MCF 10A (cell line): Measurements from ENCODE around the gene SPNS1. TPM values are rescaled to one million over a fixed set of nuclear protein-coding genes. Genes with fewer than 3 reads are reported as not detected.

ENCODE experiments used
- BruUV-seq: library from RNA; stranded (reverse); fragments of 400-500 nt; replicated peaks from 2 replicates; lab custom pipeline; 2021; lab: Mats Ljungman, UMichigan
- CTCF ChIA-PET: fragments of 300-600 bp; sonication (Branson Sonifier 250); formaldehyde crosslinking; extraction: SDS; loops from one replicate; lab custom pipeline; 2021; ENCODE audit warnings: antibody characterized with exemption, inconsistent platforms; lab: Yijun Ruan, JAX
- POLR2A ChIA-PET: fragments of 300-600, 350-650 bp; sonication (Branson Sonifier 250); formaldehyde crosslinking; extraction: SDS; loops from one replicate; lab custom pipeline; 2020; ENCODE audit warnings: antibody characterized with exemption, inconsistent platforms; lab: Yijun Ruan, JAX
- DNase-seq: peaks from one replicate; pipeline ENCODE4 v3.0.0-alpha.2; 2018; ENCODE audit not compliant: unreplicated experiment
- H3K27ac Mint-ChIP-seq: one replicate; pipeline ENCODE4 v1.8.0; 2022; ENCODE audit warnings: mild to moderate bottlenecking, low read depth, mixed read lengths; ENCODE audit not compliant: unreplicated experiment
- H3K27me3 Mint-ChIP-seq: one replicate; pipeline ENCODE4 v1.8.0; 2022; ENCODE audit warnings: mixed read lengths; ENCODE audit not compliant: insufficient read depth, unreplicated experiment
- H3K36me3 Mint-ChIP-seq: one replicate; pipeline ENCODE4 v1.8.0; 2022; ENCODE audit warnings: mild to moderate bottlenecking, moderate library complexity, mixed read lengths; ENCODE audit not compliant: insufficient read depth, unreplicated experiment
- H3K4me1 Mint-ChIP-seq: one replicate; pipeline ENCODE4 v1.8.0; 2022; ENCODE audit warnings: mixed read lengths; ENCODE audit not compliant: insufficient read depth, unreplicated experiment
- H3K4me3 Mint-ChIP-seq: one replicate; pipeline ENCODE4 v1.8.0; 2022; ENCODE audit warnings: mild to moderate bottlenecking, moderate library complexity, mixed read lengths; ENCODE audit not compliant: unreplicated experiment
- H3K9me3 Mint-ChIP-seq: one replicate; pipeline ENCODE4 v1.8.0; 2022; ENCODE audit warnings: mixed read lengths; ENCODE audit not compliant: unreplicated experiment
- CTCF ChIP-seq: fragments of 200-600 bp; IDR thresholded peaks from one replicate; pipeline ENCODE4 v1.8.0; 2022; ENCODE audit warnings: antibody characterized with exemption, mild to moderate bottlenecking; ENCODE audit not compliant: unreplicated experiment
- intact Hi-C: fragments of 100-400 bp; cut with micrococcal nuclease; formaldehyde crosslinking; loops from 2 replicates; pipeline ENCODE4 v1.14.1; 2022
- total RNA-seq: library from RNA; stranded (reverse); gene quantifications from 2 replicates; pipeline ENCODE4 v1.2.3, GENCODE V29; 2022

The SPNS1 gene
- total RNA-seq, 1 experiment from 2014 or later, result 25.2 TPM

GRCh38 chr16:28927815-28928214 lies 46.8 kb upstream of the SPNS1 start:
- BruUV-seq, result no TSS peak
- H3K36me3 Mint-ChIP-seq, result no peaks in the 10 kb centered on the region
- H3K27me3 Mint-ChIP-seq, result no peaks in the 10 kb centered on the region
- H3K4me1 Mint-ChIP-seq, result peaks cover 9% of the 10 kb centered on the region
- no peak for DNase-seq
- intact Hi-C loops, result no loop called here
- no peak overlapping the region for H3K4me3 Mint-ChIP-seq
- H3K9me3 Mint-ChIP-seq, result no peaks in the 10 kb centered on the region
- ChIA-PET CTCF (interaction anchor here (0.6 to 2.2 kb wide), 5 partner anchors 16 to 938 kb away, joined by 3 to 22 read pairs (median 7); no protein-coding TSS in a partner anchor), POLR2A (interaction anchor here (0.6 to 4.0 kb wide), 2 partner anchors 17 to 105 kb away, joined by 3 to 27 read pairs; partner anchors contain the start of gene ATXN2L)
- TF ChIP-seq CTCF, result no peak
- no peak overlapping the region for H3K27ac Mint-ChIP-seq

GRCh38 chr16:28930203-28930602 lies 44.4 kb upstream of the SPNS1 start:
- Mint-ChIP-seq H3K27me3 (no peaks in the 10 kb centered on the region), H3K4me1 (no peaks in the 10 kb centered on the region), H3K27ac (no peak overlapping the region), H3K36me3 (no peaks in the 10 kb centered on the region), H3K4me3 (no peak overlapping the region), H3K9me3 (no peaks in the 10 kb centered on the region)
- intact Hi-C loops, result no loop called here
- BruUV-seq, result no TSS peak
- DNase-seq, result no peak
- POLR2A ChIA-PET, result no interaction called here
- TF ChIP-seq CTCF, result no peak
- CTCF ChIA-PET, result no interaction called here

- no peak for TF ChIP-seq CTCF
- BruUV-seq, result no TSS peak
- CTCF ChIA-PET, result no interaction called here
- POLR2A ChIA-PET, result no interaction called here
- H3K4me1 Mint-ChIP-seq, result no peaks in the 10 kb centered on the region
- no peak overlapping the region for H3K27ac Mint-ChIP-seq
- intact Hi-C loops, result no loop called here
- no peaks in the 10 kb centered on the region for H3K9me3 Mint-ChIP-seq
- H3K4me3 Mint-ChIP-seq, result no peak overlapping the region
- no peak for DNase-seq
- no peaks in the 10 kb centered on the region for H3K36me3 Mint-ChIP-seq
- H3K27me3 Mint-ChIP-seq, result no peaks in the 10 kb centered on the region
Observed at GRCh38 chr16:28930652-28931051, 43.9 kb upstream of the SPNS1 start.

GRCh38 chr16:28931801-28932225 lies 42.8 kb upstream of the SPNS1 start, which contains the start of gene CD19:
Gene CD19 (plus strand): TSS chr16:28931971. CDS start chr16:28932001, 30 bp downstream.
- Mint-ChIP-seq H3K9me3 (no peaks in the 10 kb centered on the region), H3K27me3 (no peaks in the 10 kb centered on the region), H3K36me3 (no peaks in the 10 kb centered on the region), H3K4me3 (no peak within 1 kb of the TSS), H3K4me1 (no peaks in the 10 kb centered on the region), H3K27ac (no peak within 1 kb of the TSS)
- no peak for DNase-seq
- no peak for TF ChIP-seq CTCF
- ChIA-PET POLR2A (interaction anchor here (0.6 kb wide), 1 partner anchor 82 kb away, joined by 5 read pairs; no protein-coding TSS in a partner anchor), CTCF (interaction anchor here (2.4 kb wide), 1 partner anchor 13 kb away, joined by 10 read pairs; no protein-coding TSS in a partner anchor)
- intact Hi-C loops, result no loop called here
- no TSS peak for BruUV-seq
